Measurements from ENCODE around the gene GALM.

DNA sequence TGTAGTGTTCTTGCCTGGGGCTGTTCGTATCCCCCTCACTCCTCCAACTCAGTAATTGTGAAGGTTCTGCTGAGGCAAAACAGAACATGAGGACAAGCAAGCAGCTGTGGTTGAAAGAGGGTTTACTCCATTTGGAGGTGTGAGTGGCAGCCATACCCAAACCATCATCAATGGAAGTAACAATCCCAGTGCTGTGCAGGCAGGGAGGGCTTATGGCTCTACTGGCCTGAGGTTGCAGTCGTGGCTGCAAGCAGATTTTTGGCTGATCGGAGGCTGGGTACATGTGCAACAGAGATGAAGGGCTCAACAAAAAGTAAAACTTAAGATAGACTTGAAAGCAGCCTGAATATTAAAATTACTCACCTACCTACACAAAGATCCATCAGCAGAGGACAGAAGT is 72.0 kb downstream of the GALM start:
- TF ChIP-seq CTCF (IDR thresholded peaks at IDR 0.05; ENCODE audit: low read depth, low read length, poor library complexity, severe bottlenecking) (no peak), EZH2phosphoT487 (IDR thresholded peaks at IDR 0.05; ENCODE audit: borderline replicate concordance, low read length) (no peak)
